ENCODE data around the gene SDF4.

SDF4 gene

GRCh38 chr1:1262758-1263157 is 31.0 kb upstream of the SDF4 start:
- Histone ChIP-seq H3K4me3 (ENCODE audit: low read depth in 1 of 2, low read length in 2 of 2) (no peak overlapping the region), H3K4me2 (ENCODE audit: insufficient read depth, low read length) (no peak overlapping the region), H3K4me1 (ENCODE audit: insufficient read depth, low read length) (no peaks in the 10 kb centered on the region), H2AFZ (ENCODE audit: low read depth, low read length) (no peak overlapping the region), H3K79me2 (ENCODE audit: insufficient read depth, low read length) (peaks cover 67% of the 10 kb centered on the region), H3K36me3 (ENCODE audit: insufficient read depth, low read length) (peaks cover 88% of the 10 kb centered on the region), H3K27me3 (ENCODE audit: insufficient read depth, low read length, poor library complexity) (no peaks in the 10 kb centered on the region), H3K27ac (ENCODE audit: low read length) (no peak overlapping the region), H4K20me1 (ENCODE audit: insufficient read depth, low read length) (peaks cover 59% of the 10 kb centered on the region), H3K9ac (ENCODE audit: low read depth, low read length) (no peak overlapping the region), H3K9me3 (ENCODE audit: insufficient read depth, low read length, severe bottlenecking) (no peaks in the 10 kb centered on the region)
- ATAC-seq (ENCODE audit: insufficient read depth, low read depth) = no peak
- no peak for DNase-seq
- TF ChIP-seq, protein P1, sequence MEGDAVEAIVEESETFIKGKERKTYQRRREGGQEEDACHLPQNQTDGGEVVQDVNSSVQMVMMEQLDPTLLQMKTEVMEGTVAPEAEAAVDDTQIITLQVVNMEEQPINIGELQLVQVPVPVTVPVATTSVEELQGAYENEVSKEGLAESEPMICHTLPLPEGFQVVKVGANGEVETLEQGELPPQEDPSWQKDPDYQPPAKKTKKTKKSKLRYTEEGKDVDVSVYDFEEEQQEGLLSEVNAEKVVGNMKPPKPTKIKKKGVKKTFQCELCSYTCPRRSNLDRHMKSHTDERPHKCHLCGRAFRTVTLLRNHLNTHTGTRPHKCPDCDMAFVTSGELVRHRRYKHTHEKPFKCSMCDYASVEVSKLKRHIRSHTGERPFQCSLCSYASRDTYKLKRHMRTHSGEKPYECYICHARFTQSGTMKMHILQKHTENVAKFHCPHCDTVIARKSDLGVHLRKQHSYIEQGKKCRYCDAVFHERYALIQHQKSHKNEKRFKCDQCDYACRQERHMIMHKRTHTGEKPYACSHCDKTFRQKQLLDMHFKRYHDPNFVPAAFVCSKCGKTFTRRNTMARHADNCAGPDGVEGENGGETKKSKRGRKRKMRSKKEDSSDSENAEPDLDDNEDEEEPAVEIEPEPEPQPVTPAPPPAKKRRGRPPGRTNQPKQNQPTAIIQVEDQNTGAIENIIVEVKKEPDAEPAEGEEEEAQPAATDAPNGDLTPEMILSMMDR (IDR thresholded peaks at IDR 0.05; ENCODE audit: borderline replicate concordance, extremely low read depth, low read length, poor library complexity, severe bottlenecking) = no peak

GRCh38 chr1:1262071-1262470 is 30.3 kb upstream of the SDF4 start:
- H3K4me3 ChIP-seq (ENCODE audit: low read depth in 1 of 2, low read length in 2 of 2) = no peak overlapping the region
- no peak overlapping the region for H3K27ac ChIP-seq (ENCODE audit: low read length)
- H3K9me3 ChIP-seq (ENCODE audit: insufficient read depth, low read length, severe bottlenecking) = no peaks in the 10 kb centered on the region
- H3K79me2 ChIP-seq (ENCODE audit: insufficient read depth, low read length) = peaks cover 60% of the 10 kb centered on the region
- H3K9ac ChIP-seq (ENCODE audit: low read depth, low read length) = no peak overlapping the region
- H2AFZ ChIP-seq (ENCODE audit: low read depth, low read length) = no peak overlapping the region
- H3K36me3 ChIP-seq (ENCODE audit: insufficient read depth, low read length) = peaks cover 86% of the 10 kb centered on the region
- TF ChIP-seq EZH2 (IDR thresholded peaks at IDR 0.05; ENCODE audit: borderline replicate concordance, low read depth, low read length, severe bottlenecking) = no peak
- TF ChIP-seq, protein P1 (IDR thresholded peaks at IDR 0.05; ENCODE audit: borderline replicate concordance, extremely low read depth, low read length, poor library complexity, severe bottlenecking) = no peak
- H4K20me1 ChIP-seq (ENCODE audit: insufficient read depth, low read length) = peaks cover 56% of the 10 kb centered on the region
- no peak overlapping the region for H3K4me2 ChIP-seq (ENCODE audit: insufficient read depth, low read length)
- no peaks in the 10 kb centered on the region for H3K27me3 ChIP-seq (ENCODE audit: insufficient read depth, low read length, poor library complexity)
- no peaks in the 10 kb centered on the region for H3K4me1 ChIP-seq (ENCODE audit: insufficient read depth, low read length)
- DNase-seq (no peak), ATAC-seq (ENCODE audit: insufficient read depth, low read depth) (no peak)

GRCh38 chr1:1260843-1261560 is 29.2 kb upstream of the SDF4 start:
- H3K9ac ChIP-seq (ENCODE audit: low read depth, low read length) = no peak overlapping the region
- H3K79me2 ChIP-seq (ENCODE audit: insufficient read depth, low read length) = peaks cover 59% of the 10 kb centered on the region
- H3K27me3 ChIP-seq (ENCODE audit: insufficient read depth, low read length, poor library complexity) = no peaks in the 10 kb centered on the region
- H3K9me3 ChIP-seq (ENCODE audit: insufficient read depth, low read length, severe bottlenecking) = no peaks in the 10 kb centered on the region
- peaks cover 54% of the 10 kb centered on the region for H4K20me1 ChIP-seq (ENCODE audit: insufficient read depth, low read length)
- no peak for ATAC-seq (ENCODE audit: insufficient read depth, low read depth)
- no peaks in the 10 kb centered on the region for H3K4me1 ChIP-seq (ENCODE audit: insufficient read depth, low read length)
- no peak overlapping the region for H3K4me2 ChIP-seq (ENCODE audit: insufficient read depth, low read length)
- TF ChIP-seq EZH2 (IDR thresholded peaks at IDR 0.05; ENCODE audit: borderline replicate concordance, low read depth, low read length, severe bottlenecking) = no peak
- TF ChIP-seq, protein P1 (IDR thresholded peaks at IDR 0.05; ENCODE audit: borderline replicate concordance, extremely low read depth, low read length, poor library complexity, severe bottlenecking) = no peak
- no peak overlapping the region for H3K4me3 ChIP-seq (ENCODE audit: low read depth in 1 of 2, low read length in 2 of 2)
- no peak overlapping the region for H3K27ac ChIP-seq (ENCODE audit: low read length)
- DNase-seq = no peak
- no peak overlapping the region for H2AFZ ChIP-seq (ENCODE audit: low read depth, low read length)
- peaks cover 90% of the 10 kb centered on the region for H3K36me3 ChIP-seq (ENCODE audit: insufficient read depth, low read length)

All from DND-41 (cell line).